Keratinocyte (primary cell): ENCODE measurements around the gene RHCE.

Experiments
- CTCF ChIP-seq, 3 experiments: IDR thresholded peaks in 1 of 3; conservative IDR thresholded peaks in 1 of 3; optimal IDR thresholded peaks in 1 of 3; 2 replicates in 2 of 3; 3 replicates in 1 of 3; pipeline versions ENCODE3 to v1.5.1; 2011; ENCODE audit warnings: low read length in 3 of 3, mild to moderate bottlenecking in 3 of 3, moderate library complexity in 2 of 3, control low read depth in 1 of 3, inconsistent platforms in 1 of 3; ENCODE audit not compliant: insufficient read depth in 2 of 3; ENCODE audit errors: extremely low read depth in 1 of 3
- EZH2 ChIP-seq: IDR thresholded peaks from one replicate; pipeline ENCODE4 v1.6.1; 2012; ENCODE audit warnings: inconsistent platforms, mild to moderate bottlenecking, low read length, moderate library complexity

DNA sequence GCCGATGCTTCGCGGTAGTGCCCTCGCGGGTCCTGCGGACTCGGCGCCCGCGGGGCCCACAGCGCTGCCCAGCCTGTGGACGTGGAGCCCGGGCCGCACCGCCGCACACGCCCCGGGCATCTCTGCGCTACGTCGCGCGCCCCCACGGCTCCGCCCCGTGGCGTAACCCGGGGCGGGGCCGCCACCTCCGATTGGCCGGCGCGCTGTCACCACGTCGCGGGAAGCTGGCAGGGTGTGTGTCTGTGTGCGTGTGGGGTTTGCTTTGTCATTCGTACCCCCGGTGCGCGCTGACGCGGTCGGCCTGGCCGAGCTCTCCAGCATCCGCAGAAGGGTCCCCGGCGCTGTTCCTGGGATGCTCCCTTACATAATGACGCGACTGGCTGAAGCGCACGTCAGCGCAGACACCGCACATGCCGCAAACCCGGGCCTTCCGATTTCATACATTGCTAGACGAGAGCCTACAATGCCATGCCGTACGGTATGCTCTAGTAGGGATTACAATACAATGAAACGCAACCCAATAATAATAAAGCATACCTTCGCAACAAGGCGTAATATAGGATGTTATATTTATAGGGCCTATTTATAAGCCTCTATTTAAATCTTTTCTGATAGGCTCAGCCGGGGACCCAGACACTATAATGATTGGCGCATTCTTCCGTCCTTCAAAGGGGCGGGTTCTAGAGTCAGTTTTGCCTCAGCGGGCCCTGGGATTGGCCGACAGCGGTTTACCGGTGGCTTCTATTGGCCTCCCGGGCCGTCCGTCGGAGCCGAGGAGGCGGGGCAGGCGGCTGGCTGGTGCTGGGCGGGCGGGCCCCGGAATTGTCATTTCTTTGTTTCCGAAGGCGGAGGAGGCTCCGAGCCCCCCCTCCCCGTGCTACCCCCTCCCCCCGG lies 9.7 kb upstream of the RHCE start, which contains the start of gene MACO1:
- TF ChIP-seq EZH2 (no peak), CTCF (optimal IDR thresholded peaks at IDR 0.05 in 1 of 3, IDR thresholded peaks at IDR 0.05 in 1 of 3, conservative IDR thresholded peaks at IDR 0.05 in 1 of 3; ENCODE audit: extremely low read depth in 1 of 3, insufficient read depth in 2 of 3, low read length in 3 of 3) (no peak)
